PC-9 (cell line): ENCODE measurements around the gene CXCL17. TPM values are rescaled to one million over a fixed set of nuclear protein-coding genes. Genes with fewer than 3 reads are reported as not detected.

ENCODE experiments used
- BruUV-seq: library from RNA; stranded (reverse); fragments of 400-500 nt; replicated peaks from 2 replicates; lab custom pipeline; 2021; lab: Mats Ljungman, UMichigan
- CTCF ChIA-PET: fragments of 300-600 bp; sonication (Branson Sonifier 250); formaldehyde crosslinking; loops from one replicate; lab custom pipeline; 2022; ENCODE audit warnings: antibody characterized with exemption; lab: Charles Lee
- POLR2A ChIA-PET: fragments of 300-600 bp; sonication (Branson Sonifier 250); formaldehyde crosslinking; loops from one replicate; lab custom pipeline; 2022; ENCODE audit warnings: antibody characterized with exemption; ENCODE audit not compliant: unreplicated experiment; lab: Charles Lee
- DNase-seq, 2 experiments: peaks; one replicate each; pipeline versions ENCODE4 v3.0.0 to v3.0.0-alpha.2; 2015 to 2022; ENCODE audit warnings: mixed read lengths in 1 of 2
- H2AFZ ChIP-seq: fragments of 200-600 bp; sonication (generic); 2 replicates; pipeline ENCODE4 v1.8.1; 2017; ENCODE audit warnings: antibody characterized with exemption
- H3F3A ChIP-seq: fragments of 200-600 bp; sonication (generic); 2 replicates; pipeline ENCODE4 v1.8.1; 2017; ENCODE audit warnings: antibody characterized with exemption, mild to moderate bottlenecking, low read depth; ENCODE audit not compliant: insufficient read depth
- H3K27ac ChIP-seq: fragments of 200-600 bp; sonication (generic); 2 replicates; pipeline ENCODE4 v1.6.1; 2016; ENCODE audit warnings: mixed run types
- H3K27me3 ChIP-seq: fragments of 200-600 bp; sonication (generic); 2 replicates; pipeline ENCODE4 v1.6.1; 2016; ENCODE audit warnings: low read depth, mixed run types; ENCODE audit not compliant: insufficient read depth
- H3K36me3 ChIP-seq: fragments of 200-600 bp; sonication (generic); 2 replicates; pipeline ENCODE4 v1.6.1; 2016; ENCODE audit warnings: low read depth, mixed run types
- H3K4me1 ChIP-seq: fragments of 200-600 bp; sonication (generic); replicated peaks from 2 replicates; pipeline ENCODE4 v1.6.1; 2016; ENCODE audit warnings: mixed run types; ENCODE audit not compliant: insufficient read depth
- H3K4me2 ChIP-seq: fragments of 200-600 bp; sonication (generic); 2 replicates; pipeline ENCODE4 v1.6.1; 2017; ENCODE audit warnings: mixed run types
- H3K4me3 ChIP-seq: fragments of 200-600 bp; sonication (generic); 2 replicates; pipeline ENCODE4 v1.6.1; 2016; ENCODE audit warnings: mixed run types
- H3K79me2 ChIP-seq: fragments of 200-600 bp; sonication (generic); 2 replicates; pipeline ENCODE4 v1.6.1; 2017; ENCODE audit warnings: low read depth, mixed run types
- H3K9me2 ChIP-seq: fragments of 200-600 bp; sonication (generic); 2 replicates; pipeline ENCODE4 v1.8.1; 2017; ENCODE audit warnings: mild to moderate bottlenecking; ENCODE audit not compliant: insufficient read depth
- H3K9me3 ChIP-seq: fragments of 200-600 bp; sonication (generic); 2 replicates; pipeline ENCODE4 v1.8.1; 2016; ENCODE audit warnings: low read depth; ENCODE audit not compliant: insufficient read depth
- H4K20me1 ChIP-seq: fragments of 200-600 bp; sonication (generic); 2 replicates; pipeline ENCODE4 v1.8.1; 2017; ENCODE audit not compliant: insufficient read depth
- EZH2 ChIP-seq: fragments of 200-600 bp; sonication (generic); IDR thresholded peaks from 2 replicates; pipeline ENCODE4 v1.8.0; 2017; ENCODE audit warnings: antibody characterized with exemption, low read depth
- intact Hi-C: fragments of 100-400 bp; cut with micrococcal nuclease; formaldehyde crosslinking; loops from one replicate; pipeline ENCODE4 v1.10.0; 2022; ENCODE audit not compliant: unreplicated experiment
- total RNA-seq: library from RNA; stranded (reverse); gene quantifications from 2 replicates; pipeline ENCODE4 v1.2.3, GENCODE V29; 2021
- TF ChIP-seq, protein P1 (sequence below): fragments of 200-600 bp; sonication (generic); conservative IDR thresholded peaks from 2 replicates; pipeline ENCODE4 v1.6.1; 2017; ENCODE audit warnings: mixed run types, antibody characterized with exemption, mild to moderate bottlenecking, moderate library complexity

The CXCL17 gene
- total RNA-seq, 1 experiment from 2014 or later, result 0.41 TPM

DNA sequence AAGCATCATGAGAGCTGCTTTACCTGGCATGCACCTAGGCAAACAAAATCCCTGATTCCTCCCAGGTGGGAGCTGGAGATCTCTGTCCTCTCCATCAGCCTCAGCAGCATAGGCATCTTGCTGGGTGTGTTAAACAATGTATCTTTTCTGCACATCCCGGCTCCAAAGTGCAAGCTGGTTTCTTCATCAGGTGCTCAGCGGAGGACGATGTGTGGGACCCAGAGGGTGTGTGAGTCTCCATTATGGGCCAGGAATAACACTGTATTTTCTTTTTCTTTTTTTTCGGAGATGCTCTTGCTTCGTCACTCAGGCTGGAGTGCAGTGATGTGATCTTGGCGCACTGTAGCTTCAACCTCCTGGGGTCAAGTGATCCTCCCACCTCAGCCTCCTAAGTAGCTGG, 62.6 kb downstream of the CXCL17 start:
- H3K4me3 ChIP-seq, result no peak overlapping the region
- BruUV-seq, result no TSS peak
- CTCF ChIA-PET, result no interaction called here
- DNase-seq, result no peak
- no peaks in the 10 kb centered on the region for H3K4me1 ChIP-seq
- TF ChIP-seq EZH2, result no peak
- TF ChIP-seq, protein P1, sequence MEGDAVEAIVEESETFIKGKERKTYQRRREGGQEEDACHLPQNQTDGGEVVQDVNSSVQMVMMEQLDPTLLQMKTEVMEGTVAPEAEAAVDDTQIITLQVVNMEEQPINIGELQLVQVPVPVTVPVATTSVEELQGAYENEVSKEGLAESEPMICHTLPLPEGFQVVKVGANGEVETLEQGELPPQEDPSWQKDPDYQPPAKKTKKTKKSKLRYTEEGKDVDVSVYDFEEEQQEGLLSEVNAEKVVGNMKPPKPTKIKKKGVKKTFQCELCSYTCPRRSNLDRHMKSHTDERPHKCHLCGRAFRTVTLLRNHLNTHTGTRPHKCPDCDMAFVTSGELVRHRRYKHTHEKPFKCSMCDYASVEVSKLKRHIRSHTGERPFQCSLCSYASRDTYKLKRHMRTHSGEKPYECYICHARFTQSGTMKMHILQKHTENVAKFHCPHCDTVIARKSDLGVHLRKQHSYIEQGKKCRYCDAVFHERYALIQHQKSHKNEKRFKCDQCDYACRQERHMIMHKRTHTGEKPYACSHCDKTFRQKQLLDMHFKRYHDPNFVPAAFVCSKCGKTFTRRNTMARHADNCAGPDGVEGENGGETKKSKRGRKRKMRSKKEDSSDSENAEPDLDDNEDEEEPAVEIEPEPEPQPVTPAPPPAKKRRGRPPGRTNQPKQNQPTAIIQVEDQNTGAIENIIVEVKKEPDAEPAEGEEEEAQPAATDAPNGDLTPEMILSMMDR, result no peak
- no peaks in the 10 kb centered on the region for H4K20me1 ChIP-seq
- no peaks in the 10 kb centered on the region for H3K36me3 ChIP-seq
- no peak overlapping the region for H2AFZ ChIP-seq
- H3K79me2 ChIP-seq, result no peaks in the 10 kb centered on the region
- H3K9me2 ChIP-seq, result no peaks in the 10 kb centered on the region
- no peaks in the 10 kb centered on the region for H3K27me3 ChIP-seq
- no peaks in the 10 kb centered on the region for H3K9me3 ChIP-seq
- no peak overlapping the region for H3K4me2 ChIP-seq
- intact Hi-C loops, result no loop called here
- POLR2A ChIA-PET, result no interaction called here
- no peak overlapping the region for H3K27ac ChIP-seq
- no peaks in the 10 kb centered on the region for H3F3A ChIP-seq

Other genes with a start within 250 kb of the CXCL17 start
- 45.6 and 49.6 TPM in 2 replicates for gene DEDD2, start 225.3 kb downstream of the CXCL17 start, total RNA-seq
- 13.4 and 13.9 TPM in 2 replicates for gene ZNF526, start 222.6 kb downstream of the CXCL17 start, total RNA-seq
- gene GSK3A, start 200.3 kb downstream of the CXCL17 start, total RNA-seq, result 37.4 and 44.6 TPM in 2 replicates
- 57.4 and 79.1 TPM in 2 replicates for gene ERF, start 187.8 kb downstream of the CXCL17 start, total RNA-seq
- 58.1 and 60.7 TPM in 2 replicates for gene CIC, start 173.7 kb downstream of the CXCL17 start, total RNA-seq
- gene PRR19, start 140.8 kb downstream of the CXCL17 start, total RNA-seq, result 0.85 and 1.1 TPM in 2 replicates
- 70.2 and 90.1 TPM in 2 replicates for gene PAFAH1B3, start 140.3 kb downstream of the CXCL17 start, total RNA-seq
- 1.2 and 1.7 TPM in 2 replicates for gene TMEM145, start 129.6 kb downstream of the CXCL17 start, total RNA-seq
- 40.6 and 49.0 TPM in 2 replicates for gene MEGF8, start 117.3 kb downstream of the CXCL17 start, total RNA-seq
- gene CNFN, start 52.6 kb downstream of the CXCL17 start, total RNA-seq, result 4.9 and 7.8 TPM in 2 replicates
- gene LIPE, start 15.6 kb downstream of the CXCL17 start, total RNA-seq, result 10.7 and 12.7 TPM in 2 replicates
- 0.53 and 1.6 TPM in 2 replicates for gene CEACAM1, start 85.5 kb upstream of the CXCL17 start, total RNA-seq
- not detected in 2 replicates for gene CEACAM8, start 152.0 kb upstream of the CXCL17 start, total RNA-seq